GM21619 (cell line): ENCODE measurements around the gene PLCG1.

Experiments
- ATAC-seq: cut with Tn5 transposase; IDR thresholded peaks from one replicate; pipeline ENCODE4 v1.9.1; 2021; ENCODE audit not compliant: unreplicated experiment

PLCG1 gene

DNA sequence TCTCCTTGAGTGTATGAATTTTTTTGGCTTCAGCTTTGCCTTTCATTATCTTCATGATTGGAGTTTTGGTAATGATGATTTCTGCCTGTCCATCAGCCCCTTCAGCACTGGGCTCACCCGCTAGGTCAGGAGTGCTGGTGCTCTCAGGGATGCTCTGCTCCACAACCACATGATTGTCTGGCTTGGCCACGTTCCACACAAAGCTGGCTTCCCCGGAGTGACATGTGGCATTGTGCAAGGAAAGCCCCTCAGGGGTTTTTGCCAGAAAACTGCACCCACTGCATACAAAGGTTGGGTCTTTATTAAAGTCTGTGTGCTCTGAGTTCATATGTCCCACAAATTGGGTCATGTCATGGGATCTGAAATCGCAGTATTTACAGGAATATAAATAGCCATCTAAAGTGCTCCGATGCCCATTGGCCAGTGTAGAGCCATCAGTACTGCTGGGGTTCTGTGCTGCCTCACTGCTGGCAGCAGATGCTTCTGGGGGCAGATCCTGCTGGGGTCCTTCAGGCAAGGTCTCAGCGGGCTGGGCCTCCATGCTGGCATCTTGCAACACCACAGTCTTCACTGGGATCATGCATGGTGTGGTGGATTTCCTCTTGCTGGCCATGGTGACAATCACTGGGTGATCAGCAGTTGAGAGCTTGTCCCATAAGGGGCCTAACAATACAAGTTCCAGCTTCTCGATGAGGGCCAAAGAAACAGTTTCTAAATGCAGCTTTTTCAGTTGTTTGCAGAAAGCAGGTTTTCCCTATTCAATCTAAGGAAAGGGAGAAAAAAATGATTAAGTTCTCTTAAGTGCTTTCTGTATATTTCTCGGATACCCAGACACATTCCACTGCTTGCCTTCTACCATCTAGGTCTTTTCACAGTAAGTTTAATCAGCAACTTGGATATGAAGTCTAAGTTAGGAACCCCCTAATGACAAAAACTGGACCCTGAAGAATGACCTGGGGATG lies 67.2 kb downstream of the PLCG1 start:
- no peak for ATAC-seq

DNA sequence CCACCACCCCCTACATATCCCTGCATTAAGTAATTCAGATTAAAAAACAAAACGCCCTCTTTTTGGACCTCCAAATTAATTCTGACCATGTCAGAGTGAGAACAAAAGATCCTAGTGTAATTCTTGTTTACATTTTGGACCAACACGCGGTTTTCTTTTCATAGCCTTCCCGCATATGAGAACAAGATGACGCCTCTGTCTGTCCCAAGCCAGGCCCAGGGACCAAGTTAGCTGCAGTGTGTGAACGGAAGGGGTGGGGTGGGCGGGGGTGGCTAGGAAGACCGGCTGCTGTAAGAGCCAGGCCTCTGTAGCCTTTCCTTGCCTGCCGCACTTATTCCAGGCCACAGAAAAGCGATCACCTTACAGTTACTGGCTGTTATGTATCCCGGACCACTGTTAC lies 68.0 kb downstream of the PLCG1 start:
- ATAC-seq = no peak

DNA sequence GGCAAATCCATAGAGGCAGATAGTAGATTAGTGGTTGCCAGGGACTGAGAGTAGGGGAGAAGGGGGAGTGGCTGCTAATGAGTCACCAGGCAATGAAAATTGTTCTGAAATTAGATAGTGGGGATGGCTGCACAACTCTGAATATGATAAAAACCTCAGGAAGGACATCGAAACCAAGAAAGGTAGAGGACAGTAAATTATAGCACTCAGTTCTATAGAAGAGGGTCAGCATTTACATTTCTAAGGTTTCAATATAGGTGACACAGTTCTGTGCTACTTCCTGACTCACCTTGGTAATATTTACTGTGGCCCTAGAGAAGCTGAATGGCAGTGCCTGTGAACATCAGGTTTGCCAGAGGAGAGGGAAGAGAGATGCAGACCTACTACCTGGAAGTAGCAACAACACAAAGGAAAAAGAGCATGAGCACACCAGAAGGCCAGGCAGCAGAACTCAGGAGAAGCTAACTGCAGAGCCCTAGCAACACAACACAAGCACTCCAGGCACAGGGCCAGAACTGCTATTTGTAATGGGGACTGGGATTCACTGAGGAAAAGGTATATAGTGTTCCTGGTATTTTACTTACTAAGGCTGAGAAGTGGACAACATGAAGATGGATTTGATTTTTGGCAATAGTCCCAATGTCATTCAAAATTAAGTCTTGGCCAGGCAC lies 75.9 kb downstream of the PLCG1 start:
- ATAC-seq = no peak

DNA sequence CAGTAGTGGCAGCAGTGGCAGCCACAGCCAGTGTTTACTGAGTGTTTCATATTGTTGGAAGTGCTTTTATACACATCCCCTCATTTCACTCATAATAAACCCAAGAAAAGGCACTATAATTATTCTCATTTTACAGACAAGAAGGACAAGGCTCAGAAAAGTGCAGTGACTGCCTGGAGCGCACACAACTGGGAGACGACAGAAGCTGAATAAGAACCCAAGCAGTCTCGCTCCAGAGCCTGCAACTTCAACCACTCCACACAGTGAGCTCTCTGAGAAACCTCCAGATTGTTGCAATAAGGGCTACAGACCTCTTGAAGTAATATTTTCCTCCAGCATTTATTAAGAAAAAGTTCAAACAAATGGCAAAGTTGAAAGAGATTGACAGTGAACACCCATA lies 76.9 kb downstream of the PLCG1 start:
- ATAC-seq = no peak

DNA sequence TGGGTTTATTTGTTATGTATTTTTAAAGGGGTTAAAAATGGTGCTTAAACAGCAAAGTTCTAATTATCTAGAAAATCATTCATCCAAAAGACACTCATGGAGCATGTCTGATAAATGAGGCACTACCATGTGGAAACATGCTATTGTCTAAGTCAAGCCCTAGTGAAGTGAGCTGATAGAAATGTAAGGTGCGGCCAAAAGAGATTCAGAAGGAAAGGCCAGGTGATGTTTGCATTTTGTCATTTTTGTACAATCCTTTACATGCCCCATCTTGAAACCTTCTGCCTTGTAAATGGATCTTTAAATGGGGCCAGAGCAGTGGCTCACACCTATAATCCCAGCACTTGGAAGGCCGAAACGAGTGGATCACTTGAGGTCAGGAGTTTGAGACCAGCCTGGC lies 77.3 kb downstream of the PLCG1 start:
- no peak for ATAC-seq

DNA sequence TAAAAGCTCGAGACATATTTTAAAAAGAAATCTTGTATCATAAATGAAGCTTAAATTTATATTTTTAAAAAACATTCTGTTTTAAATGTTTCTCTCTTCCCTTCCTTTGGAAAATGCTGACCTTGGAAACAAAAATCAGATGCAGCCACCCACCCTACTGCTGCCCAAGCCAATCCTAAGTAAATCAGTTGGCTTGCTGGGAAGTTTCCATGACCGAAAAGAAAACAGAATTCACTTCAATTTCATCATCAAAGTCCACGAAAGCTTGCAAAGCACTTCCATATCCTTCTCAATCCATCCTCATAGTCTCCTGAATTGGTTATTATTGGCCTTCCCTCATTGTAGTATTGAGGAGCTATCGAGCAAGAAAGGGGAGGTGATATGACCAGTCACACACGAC lies 80.1 kb downstream of the PLCG1 start:
- no peak for ATAC-seq

DNA sequence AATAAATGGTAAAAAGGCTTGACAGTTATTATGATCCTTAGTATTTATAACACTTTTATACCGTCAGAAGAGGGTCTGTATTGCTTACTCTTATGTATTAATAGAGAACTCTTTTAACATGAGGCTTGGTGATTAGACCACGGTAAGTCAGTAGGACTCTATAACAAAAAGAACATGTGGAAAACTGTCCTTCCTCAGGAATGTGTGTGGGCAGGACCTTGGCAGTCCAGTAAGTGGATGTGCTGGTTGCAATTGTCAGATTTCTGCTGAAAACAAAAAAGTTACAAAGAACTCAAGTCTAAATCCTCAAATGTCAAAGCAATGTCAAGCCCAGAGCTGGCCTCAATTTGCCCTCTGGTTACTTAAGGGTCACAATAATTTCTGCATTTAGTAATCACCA lies 81.1 kb downstream of the PLCG1 start:
- no peak for ATAC-seq

DNA sequence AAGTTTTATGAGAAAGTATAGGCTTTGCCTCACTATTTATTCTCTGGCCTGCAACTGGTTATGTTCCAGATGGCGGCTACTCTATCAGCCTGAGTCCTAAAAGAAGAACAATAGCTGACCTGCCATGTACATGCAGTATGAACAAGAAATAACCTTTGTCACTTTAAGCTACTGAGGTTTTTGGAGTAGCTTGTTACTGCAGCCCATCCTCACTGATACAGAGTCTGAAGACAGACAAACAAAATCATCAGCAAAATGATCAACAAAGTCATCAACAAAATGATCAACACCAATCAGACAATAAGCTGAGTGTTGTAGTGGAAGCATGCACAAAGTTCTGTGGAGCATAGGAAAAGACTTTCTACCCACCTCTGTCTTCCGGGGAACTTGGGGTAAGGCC lies 82.5 kb downstream of the PLCG1 start:
- ATAC-seq = no peak

DNA sequence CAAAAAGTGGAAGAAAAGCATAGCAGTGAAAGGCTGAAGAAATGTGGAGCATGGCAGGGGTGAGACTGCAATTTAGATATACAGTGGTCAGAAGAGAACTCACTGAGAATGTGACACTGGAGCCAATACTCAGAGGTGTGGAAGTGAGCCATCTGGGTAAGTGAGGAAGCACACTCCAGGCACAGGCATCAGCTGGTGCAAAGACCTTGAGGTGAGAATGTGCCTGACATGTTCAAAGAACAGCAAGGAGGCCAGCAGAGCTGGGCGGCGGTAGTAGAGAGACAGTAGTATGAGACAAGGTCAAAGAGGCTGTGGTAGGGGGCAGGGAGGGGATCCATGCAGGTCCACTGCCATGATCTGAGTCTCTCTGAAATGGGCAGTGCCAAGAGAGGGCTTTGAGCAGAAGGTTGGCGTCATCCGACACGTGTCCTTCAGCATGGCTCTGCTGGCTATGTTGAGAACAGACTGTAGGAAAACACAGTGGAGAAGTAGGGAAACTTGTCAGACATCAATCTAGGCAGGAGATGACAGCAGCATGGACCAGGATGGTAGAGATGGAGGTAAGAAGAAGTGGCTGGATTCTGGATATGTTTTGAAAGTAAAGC lies 84.4 kb downstream of the PLCG1 start:
- no peak for ATAC-seq

DNA sequence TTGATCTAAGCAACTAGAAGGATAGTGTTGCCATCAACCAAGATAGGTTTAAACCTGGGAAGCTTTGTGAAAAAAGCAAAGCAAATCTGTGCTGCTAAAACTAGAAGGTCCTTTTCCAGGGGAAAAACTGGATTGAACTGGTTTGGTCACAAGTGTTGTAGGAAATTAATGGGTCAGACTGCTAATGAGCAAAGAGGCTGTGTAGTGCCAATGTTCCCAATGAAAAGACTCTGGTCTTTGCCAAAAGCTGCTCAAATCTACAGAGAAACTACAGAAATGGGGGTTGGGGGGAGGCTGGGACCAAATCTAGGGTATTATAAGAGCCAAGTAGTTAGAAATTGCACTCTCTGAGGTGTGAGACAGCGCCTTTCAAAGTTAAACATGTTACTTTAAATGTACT lies 85.0 kb downstream of the PLCG1 start:
- ATAC-seq = no peak

DNA sequence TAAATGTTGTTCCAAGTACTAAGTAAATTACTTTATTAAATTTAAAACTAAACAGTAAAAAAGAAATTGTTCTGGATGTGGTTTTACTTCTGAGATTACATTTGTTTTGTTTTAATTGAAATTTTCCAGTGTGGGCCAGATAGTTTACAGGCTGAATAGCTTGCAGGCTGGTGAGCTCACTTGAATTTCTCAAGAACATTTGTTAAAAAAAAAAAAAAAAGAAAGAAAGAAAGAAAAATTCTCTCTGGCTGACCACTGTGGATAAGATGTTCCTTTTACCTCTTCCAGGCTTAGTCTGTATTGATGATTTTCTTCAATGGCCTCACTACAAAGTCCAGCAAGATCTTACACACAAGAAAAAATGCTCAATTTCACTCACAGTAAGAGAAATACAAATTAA lies 85.4 kb downstream of the PLCG1 start:
- ATAC-seq = no peak

DNA sequence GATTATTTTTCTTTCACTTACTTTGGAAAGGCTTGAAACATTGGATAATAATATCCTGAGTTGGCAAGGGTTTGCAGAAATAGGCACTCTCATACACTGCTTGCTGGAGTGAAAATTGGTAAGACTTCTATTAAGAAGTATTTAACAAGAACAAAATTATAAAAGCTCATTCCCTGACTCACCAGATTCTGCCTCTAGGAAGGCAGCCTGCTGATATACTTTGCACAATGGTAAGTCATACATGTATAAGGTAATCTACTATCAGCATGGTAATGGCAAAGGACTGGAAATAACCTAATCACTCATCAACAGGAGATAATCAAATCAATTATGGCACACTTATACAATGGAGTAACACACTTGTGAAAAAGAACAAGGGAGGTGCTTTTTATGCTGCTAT lies 85.8 kb downstream of the PLCG1 start:
- no peak for ATAC-seq

DNA sequence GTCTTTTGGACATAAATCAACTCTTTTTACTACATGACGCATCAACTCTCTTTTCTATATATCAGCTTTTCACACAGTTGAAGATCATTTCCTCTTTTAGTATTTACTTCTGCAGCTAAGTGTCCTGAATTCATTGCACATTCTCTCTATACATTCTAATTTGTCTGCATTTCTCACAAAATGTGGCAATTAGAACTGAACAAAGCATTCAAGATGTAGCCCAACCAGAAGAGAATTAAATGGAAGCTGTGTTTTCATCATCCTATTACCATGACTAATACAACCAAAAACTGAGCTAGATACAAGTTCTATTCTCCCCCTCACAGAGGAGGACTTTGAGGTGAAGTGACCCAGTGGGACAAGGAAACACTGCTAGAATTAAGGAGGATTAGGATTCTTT lies 86.9 kb downstream of the PLCG1 start:
- no peak for ATAC-seq

DNA sequence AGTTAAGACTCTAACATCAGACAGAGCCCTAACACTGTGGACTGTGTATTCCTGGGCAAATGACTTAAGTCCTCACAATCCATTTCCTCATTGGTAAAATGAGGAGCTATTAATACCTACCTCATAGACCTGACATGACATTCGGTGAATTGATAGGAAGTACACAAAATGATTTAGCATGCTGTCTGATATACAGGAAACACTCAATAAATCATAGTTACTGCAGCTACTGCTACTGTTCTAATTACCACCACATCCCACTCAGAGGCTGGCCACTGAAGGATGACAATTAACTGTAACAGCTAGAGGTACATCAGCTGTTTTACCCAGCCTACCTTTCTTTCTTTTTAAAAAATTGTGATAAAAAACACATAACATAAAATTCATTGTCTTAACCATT lies 87.7 kb downstream of the PLCG1 start:
- no peak for ATAC-seq

DNA sequence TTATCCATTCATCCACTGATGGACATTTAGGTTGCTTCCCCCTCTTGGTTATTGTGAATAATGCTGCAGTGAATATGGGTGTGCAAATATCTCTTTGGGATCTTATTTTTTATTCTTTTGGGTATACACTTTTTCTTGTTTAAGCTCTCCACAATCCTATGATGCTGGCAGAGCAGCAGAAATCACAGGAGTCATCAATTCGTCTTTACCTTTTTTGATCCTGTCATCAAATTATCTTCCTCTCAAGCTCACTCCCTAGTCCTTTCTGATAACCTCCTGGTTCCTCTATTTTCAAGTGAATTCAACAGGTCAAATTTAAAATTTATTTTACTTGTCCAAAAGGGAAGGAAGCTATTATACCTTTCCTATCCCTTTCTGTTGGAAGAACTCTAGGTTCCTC lies 89.1 kb downstream of the PLCG1 start:
- ATAC-seq = no peak
